Mammary epithelial cell (primary cell): ENCODE data around the gene PDGFA.

Experiments
- CTCF ChIP-seq, 2 donors: IDR thresholded peaks in 1 of 2; conservative IDR thresholded peaks in 1 of 2; 2 replicates each; pipeline ENCODE4 v1.5.1; 2011 to 2012; ENCODE audit warnings: inconsistent platforms in 2 of 2, low read length in 2 of 2, mild to moderate bottlenecking in 2 of 2, control low read depth in 1 of 2, low read depth in 1 of 2; ENCODE audit not compliant: insufficient read depth in 1 of 2; ENCODE audit errors: extremely low read depth in 1 of 2
- EZH2 ChIP-seq: IDR thresholded peaks from 2 replicates; pipeline ENCODE4 v1.6.1; 2012; ENCODE audit warnings: low read length, inconsistent platforms, borderline replicate concordance

GRCh38 chr7:516606-517456, 2.8 kb downstream of the PDGFA start:
- TF ChIP-seq CTCF (conservative IDR thresholded peaks at IDR 0.05 in 1 of 2, IDR thresholded peaks at IDR 0.05 in 1 of 2; ENCODE audit: extremely low read depth in 1 of 2, insufficient read depth in 1 of 2, low read depth in 1 of 2, low read length in 2 of 2) (no peak), EZH2 (no peak)
